HuH-7.5 (cell line): Measurements from ENCODE around the gene ELOB.

Source experiments
- DNase-seq: peaks from one replicate; pipeline ENCODE4 v3.0.0; 2011; ENCODE audit warnings: low spot score

The ELOB gene

GRCh38 chr16:2810651-2811050 lies 33.6 kb upstream of the ELOB start:
- DNase-seq, result no peak

- DNase-seq, result no peak
Measured at GRCh38 chr16:2809149-2809760, 32.2 kb upstream of the ELOB start.

GRCh38 chr16:2808181-2808580 lies 31.1 kb upstream of the ELOB start:
- no peak for DNase-seq

GRCh38 chr16:2806286-2806685 lies 29.2 kb upstream of the ELOB start:
- DNase-seq, result no peak

- DNase-seq, result no peak
Measured at GRCh38 chr16:2804728-2805127, 27.6 kb upstream of the ELOB start.

- DNase-seq, result no peak
Measured at GRCh38 chr16:2803545-2804195, 26.6 kb upstream of the ELOB start.

- DNase-seq, result no peak
Measured at GRCh38 chr16:2799859-2800226, 22.8 kb upstream of the ELOB start.

- no peak for DNase-seq
Measured at GRCh38 chr16:2799205-2799858, 22.3 kb upstream of the ELOB start.

- DNase-seq, result no peak
Measured at GRCh38 chr16:2798723-2799204, 21.7 kb upstream of the ELOB start.

- no peak for DNase-seq
Measured at GRCh38 chr16:2795395-2796143, 18.5 kb upstream of the ELOB start.

GRCh38 chr16:2792940-2793339 lies 15.9 kb upstream of the ELOB start:
- no peak for DNase-seq

- DNase-seq, result no peak
Measured at GRCh38 chr16:2791174-2791573, 14.1 kb upstream of the ELOB start.

GRCh38 chr16:2790631-2791030 lies 13.6 kb upstream of the ELOB start:
- DNase-seq, result no peak

GRCh38 chr16:2787961-2788360 lies 10.9 kb upstream of the ELOB start:
- no peak for DNase-seq

GRCh38 chr16:2787406-2787805 lies 10.3 kb upstream of the ELOB start, which contains the start of gene PRSS33:
PRSS33 (minus strand) TSS chr16:2787560; CDS start chr16:2786547, 1,013 bp downstream.
- DNase-seq, result no peak

GRCh38 chr16:2786826-2787151 lies 9.7 kb upstream of the ELOB start:
- DNase-seq, result no peak

- DNase-seq, result no peak
Measured at GRCh38 chr16:2786061-2786825, 9.2 kb upstream of the ELOB start.

GRCh38 chr16:2785101-2785991 lies 8.3 kb upstream of the ELOB start:
- no peak for DNase-seq

- no peak for DNase-seq
Measured at GRCh38 chr16:2784358-2785100, 7.4 kb upstream of the ELOB start.
